HG03575 (cell line): ENCODE measurements around the gene ZNF175.

ENCODE experiments used
- ATAC-seq: cut with Tn5 transposase; IDR thresholded peaks from one replicate; pipeline ENCODE4 v1.9.1; 2021; ENCODE audit not compliant: unreplicated experiment, insufficient number of reproducible peaks, low FRiP score; ENCODE audit errors: extremely low read depth

Gene ZNF175

DNA sequence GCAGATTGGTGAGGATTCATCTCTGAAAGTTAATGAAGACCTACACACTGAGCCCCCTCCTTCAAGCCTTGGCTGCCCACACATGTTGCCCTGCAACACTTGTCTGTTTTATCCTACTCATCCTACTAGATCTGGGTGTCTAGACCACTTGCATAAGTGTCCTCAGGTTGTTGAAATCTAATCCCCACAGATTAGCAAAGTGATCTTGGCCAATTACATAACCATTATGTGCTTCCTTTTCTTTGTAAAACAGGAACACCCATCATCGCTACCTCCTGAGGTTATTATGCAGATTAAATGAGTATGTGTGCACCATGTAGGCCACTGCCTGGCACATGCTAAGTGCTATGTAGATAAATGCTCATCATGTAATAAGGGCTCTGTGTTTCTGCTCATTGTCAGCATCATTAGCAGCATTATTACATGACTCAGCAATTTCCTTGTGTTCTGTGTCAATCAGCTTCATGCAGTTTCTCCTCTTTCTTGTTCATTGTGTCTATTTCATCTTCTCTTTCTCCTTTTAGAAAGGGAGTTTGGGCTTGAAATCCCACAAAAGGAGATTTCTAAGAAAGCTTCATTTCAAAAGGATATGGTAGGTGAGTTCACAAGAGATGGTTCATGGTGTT lies 15.1 kb downstream of the ZNF175 start:
- ATAC-seq, result no peak

- no peak for ATAC-seq
These were observed 15.7 kb downstream of the ZNF175 start for GRCh38 chr19:51586799-51587198.

DNA sequence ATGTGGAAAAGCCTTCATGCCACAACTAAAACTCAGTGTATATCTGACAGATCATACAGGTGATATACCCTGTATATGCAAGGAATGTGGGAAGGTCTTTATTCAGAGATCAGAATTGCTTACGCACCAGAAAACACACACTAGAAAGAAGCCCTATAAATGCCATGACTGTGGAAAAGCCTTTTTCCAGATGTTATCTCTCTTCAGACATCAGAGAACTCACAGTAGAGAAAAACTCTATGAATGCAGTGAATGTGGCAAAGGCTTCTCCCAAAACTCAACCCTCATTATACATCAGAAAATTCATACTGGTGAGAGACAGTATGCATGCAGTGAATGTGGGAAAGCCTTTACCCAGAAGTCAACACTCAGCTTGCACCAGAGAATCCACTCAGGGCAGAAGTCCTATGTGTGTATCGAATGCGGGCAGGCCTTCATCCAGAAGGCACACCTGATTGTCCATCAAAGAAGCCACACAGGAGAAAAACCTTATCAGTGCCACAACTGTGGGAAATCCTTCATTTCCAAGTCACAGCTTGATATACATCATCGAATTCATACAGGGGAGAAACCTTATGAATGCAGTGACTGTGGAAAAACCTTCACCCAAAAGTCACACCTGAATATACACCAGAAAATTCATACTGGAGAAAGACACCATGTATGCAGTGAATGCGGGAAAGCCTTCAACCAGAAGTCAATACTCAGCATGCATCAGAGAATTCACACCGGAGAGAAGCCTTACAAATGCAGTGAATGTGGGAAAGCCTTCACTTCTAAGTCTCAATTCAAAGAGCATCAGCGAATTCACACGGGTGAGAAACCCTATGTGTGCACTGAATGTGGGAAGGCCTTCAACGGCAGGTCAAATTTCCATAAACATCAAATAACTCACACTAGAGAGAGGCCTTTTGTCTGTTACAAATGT lies 16.4 kb downstream of the ZNF175 start:
- no peak for ATAC-seq

DNA sequence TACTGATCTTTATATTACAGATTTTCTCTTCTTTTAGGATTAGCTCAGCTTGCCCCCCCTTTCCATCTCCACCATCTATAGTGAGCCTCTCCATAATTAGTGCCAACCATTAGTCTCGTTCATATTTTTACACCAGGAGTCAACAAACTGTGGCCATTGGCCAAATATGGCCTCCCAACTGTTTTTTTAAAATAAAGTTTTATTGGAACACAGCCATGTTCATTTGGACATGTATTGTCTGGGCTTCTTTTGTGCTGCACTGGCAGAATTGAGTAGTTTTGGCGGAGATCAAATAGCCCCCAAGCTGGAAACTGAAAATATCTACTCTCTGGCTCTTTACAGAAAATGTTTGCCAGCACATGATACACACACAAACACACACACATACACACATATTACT lies 18.4 kb downstream of the ZNF175 start:
- ATAC-seq, result no peak

DNA sequence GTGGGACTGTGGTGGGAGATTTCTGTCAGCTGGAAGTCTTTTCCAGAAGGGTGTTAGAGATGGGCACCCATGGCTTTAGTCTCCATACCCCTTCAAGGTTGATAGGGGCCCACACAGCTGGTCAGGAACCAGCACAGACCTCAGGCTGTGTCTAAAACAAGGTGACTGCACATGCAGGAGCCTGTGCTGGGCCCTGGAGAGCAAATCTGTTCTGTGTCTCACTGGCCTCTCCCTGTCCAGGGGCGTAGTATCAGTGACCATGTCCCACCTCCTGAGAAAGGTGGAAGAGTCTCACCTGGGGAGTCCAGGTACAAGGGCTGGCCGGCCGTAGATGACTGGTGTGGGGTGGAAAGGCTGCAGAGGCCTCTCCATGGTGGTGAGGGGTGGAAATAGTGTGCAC lies 19.4 kb downstream of the ZNF175 start:
- no peak for ATAC-seq

GRCh38 chr19:51592521-51592920 lies 21.4 kb downstream of the ZNF175 start:
- no peak for ATAC-seq

GRCh38 chr19:51593138-51593890 lies 22.2 kb downstream of the ZNF175 start:
- ATAC-seq, result no peak

DNA sequence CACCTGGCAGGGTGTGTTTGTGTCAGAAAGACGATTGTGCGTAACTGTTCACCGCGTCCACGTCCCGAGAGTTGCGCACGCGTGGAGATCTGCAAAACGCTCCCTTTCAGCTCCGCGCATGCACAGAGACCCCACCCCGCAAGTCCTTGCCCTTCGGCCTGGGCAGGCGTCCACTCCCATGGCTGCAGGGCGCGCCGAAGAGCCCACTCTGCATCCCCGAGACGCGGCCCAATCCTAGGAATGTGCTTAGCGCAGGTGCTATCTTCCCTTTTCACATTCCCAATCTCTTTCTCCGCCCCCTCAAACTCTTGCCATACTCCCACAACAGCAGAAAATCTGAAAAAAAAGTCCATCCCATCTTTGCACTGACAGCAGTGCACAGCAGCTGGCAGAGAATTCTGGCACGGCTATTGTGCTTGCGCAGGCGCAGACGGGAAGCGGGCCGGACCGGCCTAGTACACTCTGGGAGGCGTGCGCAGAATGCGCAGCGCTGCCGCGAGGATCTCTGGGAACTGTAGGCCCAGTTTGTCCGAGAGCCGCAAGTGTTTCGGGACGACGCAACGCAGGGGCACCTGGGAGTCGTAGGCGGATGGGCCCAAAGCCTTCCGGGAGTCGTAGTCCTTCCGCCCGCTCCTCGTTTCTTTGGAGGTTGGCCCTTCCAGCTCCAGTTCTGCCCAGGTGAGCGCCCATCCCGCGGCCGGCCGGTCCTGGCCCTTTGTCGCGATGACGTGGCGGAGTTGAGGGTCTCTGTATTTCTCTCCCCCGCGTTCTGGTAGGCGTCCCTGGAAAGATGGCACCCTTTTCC lies 23.1 kb downstream of the ZNF175 start:
- ATAC-seq, result peak; percentile 70

DNA sequence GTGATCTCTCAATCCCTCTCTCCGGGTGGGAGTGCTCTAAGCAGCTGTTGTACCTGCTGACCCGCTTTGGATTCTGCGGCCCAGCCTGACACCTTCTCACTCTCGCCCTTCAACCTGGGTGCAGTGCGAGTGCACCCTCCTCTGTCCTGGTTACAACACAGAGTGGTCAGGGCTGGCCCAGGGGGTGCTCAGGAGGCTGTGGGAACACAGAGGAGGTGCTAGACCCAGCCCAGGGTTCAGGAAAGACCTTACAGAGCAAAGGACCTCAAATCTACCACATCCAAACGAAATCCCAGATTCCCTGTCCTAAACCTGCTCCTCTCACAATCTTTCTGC lies 23.7 kb downstream of the ZNF175 start:
- no peak for ATAC-seq

DNA sequence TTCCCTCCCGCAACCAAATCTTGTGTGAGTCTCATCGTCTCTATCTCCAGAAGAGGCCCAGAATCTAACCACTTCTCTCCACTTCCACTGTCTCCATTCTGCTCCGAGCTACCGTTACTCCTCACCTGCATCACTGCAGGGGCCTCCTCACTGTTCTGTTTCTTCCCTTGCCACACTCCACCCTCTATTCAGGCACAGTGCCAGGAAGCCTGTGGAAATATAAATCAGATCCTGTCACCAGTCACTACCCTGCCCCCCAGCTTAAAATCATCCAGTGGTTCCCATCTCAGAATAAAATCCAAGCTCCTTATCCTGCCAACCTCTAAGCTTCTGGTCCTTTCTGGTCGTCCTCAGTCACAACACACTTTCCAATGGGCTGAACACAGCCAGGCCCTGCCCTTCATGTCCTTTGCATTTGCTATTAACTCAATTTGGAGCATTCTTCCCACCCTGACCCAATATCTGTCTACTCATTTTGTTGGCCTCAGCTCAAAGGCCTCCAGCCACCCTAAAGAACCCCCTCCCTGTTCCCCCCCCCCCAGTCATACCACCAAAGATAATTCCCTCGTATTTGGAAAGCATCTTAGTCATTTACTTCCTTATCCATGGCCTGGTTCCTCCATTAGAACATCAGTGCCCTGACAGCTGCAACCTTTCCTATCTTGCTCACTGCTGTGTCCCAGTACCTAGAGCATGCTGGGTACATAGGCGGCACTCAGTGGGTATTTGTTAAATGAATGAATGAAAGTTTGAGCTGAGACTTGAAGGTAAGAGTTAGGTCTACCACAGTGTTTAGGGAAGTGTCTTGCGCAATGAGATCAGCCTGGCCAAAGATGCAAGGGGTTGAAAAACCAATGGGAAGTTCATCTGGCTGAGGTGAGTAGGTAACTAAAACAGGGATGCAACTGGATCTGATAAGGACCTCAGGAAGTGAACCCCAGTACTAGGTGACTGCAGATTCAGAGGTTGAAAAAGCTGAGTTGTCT lies 24.4 kb downstream of the ZNF175 start:
- ATAC-seq, result no peak

GRCh38 chr19:51598159-51598915 lies 27.3 kb downstream of the ZNF175 start:
- ATAC-seq, result no peak

GRCh38 chr19:51599084-51599483 lies 28.0 kb downstream of the ZNF175 start:
- ATAC-seq, result no peak

GRCh38 chr19:51600940-51601580 lies 30.0 kb downstream of the ZNF175 start:
- no peak for ATAC-seq

GRCh38 chr19:51602189-51602854 lies 31.2 kb downstream of the ZNF175 start:
- no peak for ATAC-seq

- peak; percentile 47 for ATAC-seq
These were observed 36.0 kb downstream of the ZNF175 start for GRCh38 chr19:51607077-51607476.

DNA sequence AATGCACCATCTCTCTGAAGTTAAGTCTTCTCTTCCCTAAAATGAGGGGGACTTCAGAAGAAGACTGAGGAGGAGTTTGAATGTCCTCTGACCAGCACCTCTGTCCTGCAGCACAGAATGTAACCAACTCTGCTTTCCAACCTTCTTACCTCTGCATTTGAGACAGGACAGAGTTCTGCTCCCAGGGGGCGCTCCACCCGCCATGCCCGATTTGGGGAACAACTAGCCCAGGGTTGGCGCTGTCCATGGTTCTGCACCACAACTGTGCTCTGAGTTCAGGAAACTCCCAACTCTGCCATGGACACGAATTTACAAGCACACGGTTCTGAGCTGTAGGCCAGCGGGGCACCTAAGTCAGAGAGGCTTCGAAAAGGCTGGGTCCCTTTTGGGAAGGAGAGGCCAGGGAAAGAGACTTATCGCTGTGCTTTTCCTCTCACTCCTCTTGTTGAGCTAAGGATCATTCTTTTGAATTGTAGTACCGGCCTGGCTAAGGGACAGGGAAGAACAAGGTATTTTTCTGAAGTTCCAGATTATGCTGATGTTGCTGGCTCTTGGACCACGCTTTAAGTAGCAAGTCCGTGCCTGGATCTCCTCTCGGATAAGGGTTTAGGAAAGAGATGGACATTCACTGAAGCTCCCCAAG lies 37.0 kb downstream of the ZNF175 start:
- no peak for ATAC-seq
